PC-3 (cell line): ENCODE results near the gene RER1. TPM values are rescaled to one million over a fixed set of nuclear protein-coding genes. Genes with fewer than 3 reads are reported as not detected.

Source experiments
- ATAC-seq: fragments of 200-7000 bp; cut with Tn5 transposase; 2 replicates; pipeline ENCODE4 v1.9.1; 2020; ENCODE audit warnings: mild to moderate bottlenecking, moderate library complexity
- BruUV-seq: library from RNA; stranded (reverse); fragments of 400-500 nt; replicated peaks from 2 replicates; lab custom pipeline; 2021; lab: Mats Ljungman, UMichigan
- CTCF ChIA-PET: fragments of 300-600 bp; sonication (Branson Sonifier 250); formaldehyde crosslinking; loops from one replicate; lab custom pipeline; 2022; ENCODE audit warnings: antibody characterized with exemption; lab: Charles Lee
- POLR2A ChIA-PET: fragments of 300-600 bp; sonication (Branson Sonifier 250); formaldehyde crosslinking; loops from one replicate; lab custom pipeline; 2022; ENCODE audit warnings: antibody characterized with exemption; ENCODE audit not compliant: unreplicated experiment; lab: Charles Lee
- DNase-seq: peaks from one replicate; pipeline ENCODE4 v3.0.0-alpha.2; 2015
- H2AFZ ChIP-seq: fragments of 300-600 bp; sonication (generic); 2 replicates; pipeline ENCODE4 v1.6.0; 2016; ENCODE audit warnings: antibody characterized with exemption, low read length
- H3F3A ChIP-seq: fragments of 300-600 bp; sonication (generic); one replicate; pipeline ENCODE4 v1.6.0; 2017; ENCODE audit warnings: antibody characterized with exemption, low read length, control low read depth, mild to moderate bottlenecking; ENCODE audit not compliant: unreplicated experiment
- H3K27ac ChIP-seq: fragments of 300-600 bp; sonication (generic); 2 replicates; pipeline ENCODE4 v1.5.1; 2016; ENCODE audit warnings: mild to moderate bottlenecking, low read length
- H3K27me3 ChIP-seq: fragments of 300-600 bp; sonication (generic); 2 replicates; pipeline ENCODE4 v1.6.1; 2016; ENCODE audit warnings: low read length, mixed read lengths
- H3K36me3 ChIP-seq: fragments of 300-600 bp; sonication (generic); 2 replicates; pipeline ENCODE4 v1.6.1; 2016; ENCODE audit warnings: low read depth, mixed run types, low read length, mixed read lengths
- H3K4me1 ChIP-seq: fragments of 300-600 bp; sonication (generic); 2 replicates; pipeline ENCODE4 v1.5.1; 2016; ENCODE audit warnings: low read length; ENCODE audit not compliant: insufficient read depth
- H3K4me2 ChIP-seq: fragments of 300-600 bp; sonication (generic); 2 replicates; pipeline ENCODE4 v1.6.0; 2016; ENCODE audit warnings: low read length
- H3K4me3 ChIP-seq: fragments of 300-600 bp; sonication (generic); 2 replicates; pipeline ENCODE4 v1.5.1; 2016; ENCODE audit warnings: mild to moderate bottlenecking, low read length, mixed read lengths
- H3K79me2 ChIP-seq: fragments of 300-600 bp; sonication (generic); 2 replicates; pipeline ENCODE4 v1.6.1; 2017; ENCODE audit warnings: low read length, mixed read lengths
- H3K9ac ChIP-seq: fragments of 300-600 bp; sonication (generic); 2 replicates; pipeline ENCODE4 v1.6.0; 2016; ENCODE audit warnings: mild to moderate bottlenecking, low read length
- H3K9me2 ChIP-seq: fragments of 300-600 bp; sonication (generic); replicated peaks from 2 replicates; pipeline ENCODE4 v1.6.1; 2016; ENCODE audit warnings: mixed run types, low read length, mixed read lengths
- H3K9me3 ChIP-seq: fragments of 300-600 bp; sonication (generic); 2 replicates; pipeline ENCODE4 v1.6.1; 2016; ENCODE audit warnings: low read length, mixed read lengths
- H4K20me1 ChIP-seq: fragments of 300-600 bp; sonication (generic); 2 replicates; pipeline ENCODE4 v1.6.1; 2016; ENCODE audit warnings: low read length, mixed read lengths
- CTCF ChIP-seq: fragments of 300-600 bp; sonication (generic); conservative IDR thresholded peaks from 2 replicates; pipeline ENCODE4 v1.5.1; 2017; ENCODE audit warnings: antibody characterized with exemption, low read depth, mild to moderate bottlenecking, low read length
- EZH2 ChIP-seq: fragments of 300-600 bp; sonication (generic); IDR thresholded peaks from one replicate; pipeline ENCODE4 v1.6.1; 2017; ENCODE audit warnings: antibody characterized with exemption, mild to moderate bottlenecking, low read length; ENCODE audit not compliant: unreplicated experiment
- EZH2phosphoT487 ChIP-seq: fragments of 300-600 bp; sonication (generic); IDR thresholded peaks from 2 replicates; pipeline ENCODE4 v1.6.1; 2018; ENCODE audit warnings: mild to moderate bottlenecking, antibody characterized with exemption, low read length, borderline replicate concordance
- intact Hi-C: fragments of 100-400 bp; cut with micrococcal nuclease; formaldehyde crosslinking; loops from 2 replicates; pipeline ENCODE4 v1.9.0; 2023
- total RNA-seq: library from RNA; depleted of rRNA; stranded (reverse); fragments of >200 nt; gene quantifications from 2 replicates; pipeline ENCODE4 v1.2.3, GENCODE V29; 2014

The RER1 gene
- total RNA-seq, 1 experiment from 2014 or later = 160 TPM

DNA sequence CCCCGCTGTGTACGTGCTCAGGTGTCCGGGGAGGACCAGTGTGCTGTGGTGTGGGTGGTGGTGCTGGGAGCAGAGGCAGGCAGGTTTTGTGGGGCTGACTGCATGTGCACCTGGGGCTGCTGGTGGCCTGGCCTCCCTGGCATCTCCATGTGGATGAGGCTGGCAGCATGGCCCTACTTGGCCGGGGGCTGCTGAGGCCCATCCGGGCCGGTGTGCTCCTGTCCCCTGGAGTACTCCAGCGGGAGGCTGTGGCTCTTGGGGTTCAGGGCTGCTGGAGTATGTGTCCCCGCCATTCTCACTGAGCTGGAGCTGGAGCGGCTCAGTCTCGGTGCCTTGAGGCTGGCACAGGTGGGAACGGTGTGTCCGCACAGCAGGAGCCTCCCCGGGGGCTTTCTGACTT lies 41.6 kb downstream of the RER1 start:
- no peak overlapping the region for H3K4me3 ChIP-seq
- H3K9me2 ChIP-seq = no peaks in the 10 kb centered on the region
- CTCF ChIA-PET = no interaction called here
- H3K4me2 ChIP-seq = no peak overlapping the region
- BruUV-seq = no TSS peak
- no peak overlapping the region for H3K27ac ChIP-seq
- H2AFZ ChIP-seq = no peak overlapping the region
- H3K9me3 ChIP-seq = no peaks in the 10 kb centered on the region
- DNase-seq (no peak), ATAC-seq (no peak)
- intact Hi-C loops = no loop called here
- H3K4me1 ChIP-seq = no peaks in the 10 kb centered on the region
- no peaks in the 10 kb centered on the region for H3F3A ChIP-seq
- H3K9ac ChIP-seq = no peak overlapping the region
- H3K36me3 ChIP-seq = no peaks in the 10 kb centered on the region
- POLR2A ChIA-PET = no interaction called here
- no peaks in the 10 kb centered on the region for H4K20me1 ChIP-seq
- H3K79me2 ChIP-seq = no peaks in the 10 kb centered on the region
- H3K27me3 ChIP-seq = peaks cover 19% of the 10 kb centered on the region
- TF ChIP-seq EZH2 = no peak
- no peak for TF ChIP-seq CTCF
- TF ChIP-seq EZH2phosphoT487 = no peak

DNA sequence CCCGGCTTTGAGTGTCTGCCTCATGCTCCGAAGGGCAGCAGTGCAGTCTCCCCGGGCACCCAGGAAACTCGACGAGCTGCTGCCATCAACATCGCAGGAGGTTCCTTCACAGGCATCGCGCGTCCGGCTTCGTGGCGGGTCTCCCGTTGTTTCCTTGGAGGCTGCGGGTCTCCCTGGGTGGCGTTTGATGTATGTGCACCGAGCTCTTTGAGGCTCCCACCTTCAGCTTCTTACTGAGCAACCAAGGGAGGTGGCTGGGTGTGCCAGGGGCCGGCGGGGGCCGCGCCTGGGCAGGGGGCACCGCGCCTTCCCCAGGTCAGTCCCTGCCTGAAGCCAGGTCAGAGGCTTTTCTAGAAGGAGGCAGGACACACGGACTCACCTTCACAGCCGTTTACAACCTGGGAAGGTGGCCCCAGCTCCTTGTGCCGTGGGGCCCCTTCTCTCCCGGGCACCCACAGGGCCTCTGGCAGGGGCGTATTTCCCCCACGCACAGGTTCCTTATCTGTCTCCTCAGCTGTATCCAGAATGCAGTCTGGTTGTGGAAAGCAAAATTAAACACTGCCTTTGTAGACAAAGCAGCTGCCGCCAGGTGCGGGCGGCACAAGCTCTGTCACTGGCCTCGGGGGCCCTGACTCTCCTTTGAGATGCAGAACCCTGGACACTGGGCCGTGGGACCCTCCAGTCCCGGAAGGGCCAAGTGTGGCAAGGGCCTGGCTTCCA lies 42.5 kb downstream of the RER1 start:
- no peaks in the 10 kb centered on the region for H3K36me3 ChIP-seq
- no peaks in the 10 kb centered on the region for H3K79me2 ChIP-seq

More for the DNA sequence above, 42.5 kb downstream of the RER1 start:
- no peak for ATAC-seq
- Histone ChIP-seq H3K27me3 (peaks cover 19% of the 10 kb centered on the region), H3K9me3 (no peaks in the 10 kb centered on the region), H3K4me2 (no peak overlapping the region), H2AFZ (no peak overlapping the region), H4K20me1 (no peaks in the 10 kb centered on the region), H3K9ac (no peak overlapping the region), H3K4me3 (no peak overlapping the region), H3K9me2 (no peaks in the 10 kb centered on the region), H3K4me1 (no peaks in the 10 kb centered on the region), H3F3A (no peaks in the 10 kb centered on the region), H3K27ac (no peak overlapping the region)
- intact Hi-C loops = no loop called here
- ChIA-PET CTCF (no interaction called here), POLR2A (no interaction called here)
- TF ChIP-seq EZH2phosphoT487 = no peak
- TF ChIP-seq EZH2 = no peak
- TF ChIP-seq CTCF = no peak
- BruUV-seq = no TSS peak
- DNase-seq = no peak
